C4-2B (cell line): ENCODE results near the gene TAF8.

Experiments
- H3K27ac ChIP-seq: fragments of 450-650 bp; 2 replicates; pipeline ENCODE4 v1.5.1; 2017
- ZFX ChIP-seq: fragments of 450-650 bp; IDR thresholded peaks from 2 replicates; pipeline ENCODE4 v1.6.1; 2017
- TF ChIP-seq, protein P1 (sequence below): fragments of 450-650 bp; conservative IDR thresholded peaks from 2 replicates; pipeline ENCODE4 v1.5.1; 2017; ENCODE audit warnings: mild to moderate bottlenecking

Gene TAF8

DNA sequence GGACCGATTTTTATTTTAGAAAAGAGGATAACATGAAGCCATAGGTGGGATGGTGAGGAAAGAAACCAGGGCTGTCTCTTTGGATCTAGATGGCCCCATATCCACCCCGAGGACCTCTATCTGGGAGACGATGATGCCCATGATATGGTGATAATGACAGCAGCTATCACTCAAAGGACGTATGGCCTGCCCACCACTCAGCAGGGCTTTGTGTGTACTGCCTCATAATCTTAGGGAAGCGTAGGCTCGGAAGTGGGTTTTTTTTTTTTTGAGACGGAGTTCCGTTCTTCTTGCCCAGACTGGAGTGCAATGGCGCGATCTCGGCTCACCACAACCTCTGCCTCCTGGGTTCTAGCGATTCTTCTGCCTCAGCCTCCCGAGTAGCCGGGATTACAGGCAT is 8.2 kb upstream of the TAF8 start:
- no peak overlapping the region for H3K27ac ChIP-seq

GRCh38 chr6:42043787-42044475 is 6.4 kb upstream of the TAF8 start:
- H3K27ac ChIP-seq: no peak overlapping the region
- TF ChIP-seq ZFX: no peak
- TF ChIP-seq, protein P1, sequence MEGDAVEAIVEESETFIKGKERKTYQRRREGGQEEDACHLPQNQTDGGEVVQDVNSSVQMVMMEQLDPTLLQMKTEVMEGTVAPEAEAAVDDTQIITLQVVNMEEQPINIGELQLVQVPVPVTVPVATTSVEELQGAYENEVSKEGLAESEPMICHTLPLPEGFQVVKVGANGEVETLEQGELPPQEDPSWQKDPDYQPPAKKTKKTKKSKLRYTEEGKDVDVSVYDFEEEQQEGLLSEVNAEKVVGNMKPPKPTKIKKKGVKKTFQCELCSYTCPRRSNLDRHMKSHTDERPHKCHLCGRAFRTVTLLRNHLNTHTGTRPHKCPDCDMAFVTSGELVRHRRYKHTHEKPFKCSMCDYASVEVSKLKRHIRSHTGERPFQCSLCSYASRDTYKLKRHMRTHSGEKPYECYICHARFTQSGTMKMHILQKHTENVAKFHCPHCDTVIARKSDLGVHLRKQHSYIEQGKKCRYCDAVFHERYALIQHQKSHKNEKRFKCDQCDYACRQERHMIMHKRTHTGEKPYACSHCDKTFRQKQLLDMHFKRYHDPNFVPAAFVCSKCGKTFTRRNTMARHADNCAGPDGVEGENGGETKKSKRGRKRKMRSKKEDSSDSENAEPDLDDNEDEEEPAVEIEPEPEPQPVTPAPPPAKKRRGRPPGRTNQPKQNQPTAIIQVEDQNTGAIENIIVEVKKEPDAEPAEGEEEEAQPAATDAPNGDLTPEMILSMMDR: peak; percentile 94

More for the DNA sequence above, 8.2 kb upstream of the TAF8 start:
- TF ChIP-seq, protein P1: no peak
- TF ChIP-seq ZFX: no peak

DNA sequence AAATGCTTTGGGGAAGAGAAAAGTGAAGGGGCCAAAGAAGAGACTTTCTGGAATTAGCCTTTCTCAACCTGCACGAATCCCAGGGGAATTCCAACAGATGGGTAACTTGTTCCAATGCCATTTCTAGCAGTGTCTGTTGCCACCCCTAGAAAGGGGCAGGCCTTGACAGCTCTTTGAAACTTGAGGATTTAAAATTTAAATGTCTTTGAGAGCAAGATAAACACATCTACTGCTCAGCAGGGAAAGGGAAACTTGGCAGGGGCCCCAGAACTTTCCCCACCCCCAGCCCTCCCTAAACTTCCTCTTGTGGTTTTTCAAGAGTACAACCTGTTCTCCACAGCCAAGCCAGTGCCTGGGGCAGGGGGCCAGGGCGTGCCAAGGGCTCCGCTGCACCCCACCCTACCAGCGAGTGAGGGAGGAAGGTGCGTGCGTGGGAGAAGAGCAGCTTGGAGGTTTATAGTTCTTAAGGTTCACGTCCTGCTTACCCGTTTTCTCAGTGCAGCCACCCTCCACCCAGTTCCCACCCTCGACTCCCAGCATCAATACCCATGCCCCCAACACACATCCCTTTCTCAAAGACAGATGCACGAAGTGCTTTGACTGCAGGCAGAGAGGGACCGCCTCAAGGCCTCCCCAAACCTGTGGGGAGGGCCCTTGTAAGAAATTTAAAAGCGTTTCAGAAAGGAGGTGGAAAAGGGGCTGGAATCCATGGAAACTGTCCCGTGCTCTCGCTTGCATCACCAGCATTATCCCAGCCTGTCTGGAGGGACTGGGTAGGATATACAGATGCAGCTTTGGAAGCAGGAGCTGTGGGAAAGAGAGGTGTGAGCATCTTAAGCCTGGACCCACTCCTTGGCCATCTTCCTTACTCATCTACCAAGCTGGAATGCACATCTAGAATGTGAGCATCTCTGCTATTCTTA is 4.5 kb upstream of the TAF8 start:
- H3K27ac ChIP-seq: peak overlapping the region; percentile 49
- no peak for TF ChIP-seq ZFX
- TF ChIP-seq, protein P1: no peak

GRCh38 chr6:42046464-42047212 is 3.7 kb upstream of the TAF8 start:
- H3K27ac ChIP-seq: peak overlapping the region; percentile 49
- TF ChIP-seq, protein P1: no peak
- TF ChIP-seq ZFX: no peak

DNA sequence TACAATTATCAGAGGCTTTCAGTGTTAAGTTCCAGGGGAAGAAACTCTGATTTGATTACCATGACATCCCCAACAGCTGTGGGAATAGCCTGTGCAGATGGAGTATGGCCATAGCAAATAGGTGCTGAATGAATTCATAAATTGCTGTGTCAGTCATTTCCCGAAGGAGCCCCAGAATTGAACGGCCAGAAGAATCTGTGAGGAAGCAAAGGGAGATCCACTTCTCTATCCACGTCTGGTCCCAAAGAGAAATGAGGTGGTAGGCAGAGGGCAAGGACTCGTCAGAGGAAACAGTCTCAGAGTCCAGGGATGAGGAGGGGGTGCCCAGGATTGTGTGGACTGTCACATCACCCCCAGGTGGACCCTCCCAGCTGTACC is 3.1 kb upstream of the TAF8 start:
- TF ChIP-seq, protein P1: no peak
- no peak for TF ChIP-seq ZFX
- H3K27ac ChIP-seq: no peak overlapping the region

GRCh38 chr6:42047790-42048405 is 2.4 kb upstream of the TAF8 start:
- TF ChIP-seq, protein P1: no peak
- no peak for TF ChIP-seq ZFX
- H3K27ac ChIP-seq: peak overlapping the region; percentile 48
